T47D (cell line): ENCODE results near the gene GARRE1.
"Not testable (repeated sequence)": the region's sequence is repeated elsewhere in the genome, so short reads cannot be mapped to it uniquely, and the experiment has no call there.

ENCODE experiments used
- DNase-seq, 2 experiments: peaks; one replicate each; pipeline versions ENCODE4 v3.0.0 to v3.0.0-alpha.2; 2011 to 2012; ENCODE audit warnings: low read depth in 1 of 2, low spot score in 1 of 2
- JUND ChIP-seq: IDR thresholded peaks from 2 replicates; pipeline ENCODE4 v1.6.1; 2012; ENCODE audit warnings: low read depth
- in situ Hi-C: cut with HindIII; loops from 2 replicates; pipeline ENCODE4 v1.10.0; 2016; ENCODE audit warnings: low sequenced_read_pairs, low pct_unique_long_range_greater_than_20kb

GARRE1 gene

DNA sequence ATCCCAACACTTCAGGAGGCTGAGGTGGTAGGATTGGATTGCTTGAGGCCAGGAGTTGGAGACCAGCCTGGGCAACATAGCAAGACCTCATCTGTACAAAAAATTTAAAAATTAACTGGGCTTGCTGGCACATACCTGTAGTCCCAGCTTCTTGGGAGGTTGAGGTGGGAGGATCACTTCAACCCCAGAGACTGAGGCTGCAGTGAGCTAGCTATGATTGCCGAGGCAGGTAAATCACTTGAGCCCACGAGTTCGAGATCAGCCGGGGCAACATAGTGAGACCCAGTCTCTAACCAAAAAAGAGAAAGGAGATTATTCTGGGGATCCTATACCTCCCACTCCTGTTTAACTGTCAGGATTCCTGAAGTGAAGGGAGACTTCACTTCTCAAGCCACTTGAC is 16.4 kb upstream of the GARRE1 start:
- DNase-seq = no peak
- no peak for TF ChIP-seq JUND
- in situ Hi-C loops = no loop called here

DNA sequence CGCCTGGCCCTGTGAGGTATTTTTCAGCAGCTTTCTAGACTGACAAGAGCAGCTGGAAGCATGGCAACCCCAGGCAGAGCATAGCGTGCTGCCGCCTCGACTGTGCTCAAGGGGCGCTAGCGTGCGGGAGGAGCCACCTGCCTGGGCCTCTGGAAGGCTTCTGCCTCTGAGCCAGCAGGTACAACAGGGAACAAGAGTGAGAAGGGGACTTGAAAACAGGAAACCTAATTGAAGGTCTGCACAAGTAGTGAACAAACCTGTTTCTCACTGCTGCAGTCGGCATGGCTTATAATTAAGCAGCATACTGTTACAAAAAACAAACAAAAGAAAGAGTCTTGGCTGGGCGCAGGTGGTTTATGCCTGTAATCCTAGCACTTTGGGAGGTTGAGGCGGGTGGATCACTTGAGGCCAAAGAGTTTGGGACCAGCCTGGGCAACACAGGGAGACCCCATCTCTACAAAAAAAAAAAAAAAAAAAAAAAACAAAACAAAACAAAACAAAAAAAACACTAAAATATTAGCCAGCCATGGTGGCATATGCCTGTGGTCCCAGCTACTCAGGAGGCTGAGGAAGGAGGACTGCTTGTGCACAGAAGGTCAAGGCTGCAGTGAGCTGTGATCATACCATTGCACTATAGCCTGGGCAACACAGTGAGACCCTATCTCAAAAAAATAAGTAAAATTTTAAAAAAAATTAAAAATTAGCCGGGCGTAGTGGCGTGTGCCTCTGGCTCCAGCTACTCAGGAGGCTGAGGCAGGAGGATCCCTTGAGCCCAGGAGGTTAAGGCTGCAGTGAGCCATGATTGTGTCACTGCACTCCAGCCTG is 12.6 kb upstream of the GARRE1 start:
- no peak for TF ChIP-seq JUND
- in situ Hi-C loops = no loop called here
- peak in 1 of 2 experiments; percentile 78 for DNase-seq

DNA sequence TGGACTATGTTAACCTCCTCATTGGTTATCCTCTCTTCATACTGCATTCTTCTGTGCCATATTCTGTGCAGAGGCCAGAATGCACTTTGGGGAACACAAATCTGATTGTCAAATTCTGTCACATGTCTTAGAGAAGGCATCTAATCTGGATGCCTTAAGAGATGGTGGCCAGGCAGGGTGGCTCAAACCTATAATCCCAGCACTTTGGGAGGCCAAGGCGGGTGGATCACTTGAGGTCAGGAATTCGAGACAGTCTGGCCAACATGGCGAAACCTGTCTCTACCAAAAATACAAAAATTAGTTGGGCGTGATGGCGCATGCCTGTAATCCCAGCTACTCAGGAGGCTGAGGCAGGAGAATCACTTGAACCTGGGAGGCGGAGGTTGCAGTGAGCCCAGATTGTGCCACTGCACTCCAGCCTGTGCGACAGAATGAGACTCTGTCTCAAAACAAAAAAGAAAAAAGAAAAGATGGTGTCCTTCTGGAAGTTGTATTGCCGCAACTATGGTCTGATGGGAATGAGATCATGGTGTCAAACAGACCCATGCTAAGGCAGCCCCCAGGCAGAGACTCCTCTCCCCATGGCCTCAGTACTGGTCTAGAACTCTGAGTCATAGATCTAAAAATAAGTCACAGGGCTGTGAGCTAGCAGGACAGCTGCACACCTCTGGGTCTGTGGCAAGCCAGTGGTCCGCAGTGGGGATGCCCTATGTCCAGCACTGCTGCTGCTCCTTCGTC is 11.0 kb upstream of the GARRE1 start:
- DNase-seq, in situ Hi-C loops: not testable (repeated sequence)

DNA sequence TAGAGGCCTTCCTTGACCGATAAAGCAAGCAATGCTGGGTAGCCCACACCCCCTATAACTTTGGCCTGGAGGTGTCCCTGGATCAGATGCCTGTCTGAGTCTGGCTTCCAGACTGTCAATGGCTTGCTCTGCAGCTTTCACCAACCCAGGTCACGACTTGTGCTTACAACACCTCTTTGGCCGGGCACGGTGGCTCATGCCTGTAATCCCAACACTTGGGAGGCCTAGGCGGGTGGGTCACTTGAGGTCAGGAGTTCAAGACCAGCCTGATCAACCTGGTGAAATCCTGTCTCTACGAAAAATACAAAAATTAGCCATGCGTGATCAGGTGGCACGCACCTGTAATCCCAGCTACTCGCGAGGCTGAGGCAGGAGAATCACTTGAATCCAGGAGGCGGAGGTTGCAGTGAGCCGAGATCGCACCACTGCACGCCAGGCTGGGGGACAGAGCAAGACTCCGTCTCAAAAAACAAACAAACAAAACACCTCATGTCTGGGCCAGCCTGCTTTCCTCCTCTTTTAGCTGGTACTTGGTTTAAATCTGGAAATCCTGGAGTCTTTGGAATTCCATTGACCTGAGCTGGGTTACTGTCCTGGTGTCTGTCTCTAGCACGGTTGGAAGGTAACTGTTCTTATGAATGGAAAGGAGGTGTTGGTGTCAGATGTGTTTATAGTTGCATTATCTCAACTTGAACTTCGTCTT is 10.3 kb upstream of the GARRE1 start:
- no peak for TF ChIP-seq JUND
- in situ Hi-C loops = no loop called here
- DNase-seq = no peak

DNA sequence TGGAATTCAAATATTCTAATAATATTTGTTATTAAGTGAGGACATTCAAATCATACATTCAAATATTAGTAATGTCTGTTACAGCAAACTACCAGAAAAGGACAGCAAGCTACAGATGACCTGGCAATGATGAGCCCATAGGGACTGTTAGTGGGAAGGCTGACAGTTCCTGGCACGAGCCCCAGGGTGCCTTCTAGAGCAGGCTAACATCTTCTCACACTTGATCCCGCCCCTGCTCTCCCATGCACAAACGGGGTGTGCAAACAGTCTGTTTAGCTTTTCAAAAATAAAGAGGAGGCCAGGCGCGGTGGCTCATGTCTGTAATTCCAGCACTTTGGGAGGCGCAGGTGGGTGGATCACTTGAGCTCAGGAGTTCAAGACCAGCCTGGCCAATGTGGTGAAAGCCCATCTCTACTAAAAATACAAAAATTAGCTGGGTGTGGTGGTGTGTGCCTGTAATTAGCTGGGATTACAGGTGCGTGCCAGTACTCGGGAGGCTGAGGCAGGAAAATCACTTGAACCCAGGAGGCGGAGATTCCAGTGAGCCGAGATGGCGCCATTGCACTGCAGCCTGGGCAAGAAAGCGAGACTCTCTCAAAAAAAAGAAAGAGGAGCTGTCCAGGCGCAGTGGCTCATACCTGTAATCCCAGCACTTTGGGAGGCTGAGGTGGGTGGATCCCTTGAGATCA is 9.6 kb upstream of the GARRE1 start:
- in situ Hi-C loops = no loop called here

DNA sequence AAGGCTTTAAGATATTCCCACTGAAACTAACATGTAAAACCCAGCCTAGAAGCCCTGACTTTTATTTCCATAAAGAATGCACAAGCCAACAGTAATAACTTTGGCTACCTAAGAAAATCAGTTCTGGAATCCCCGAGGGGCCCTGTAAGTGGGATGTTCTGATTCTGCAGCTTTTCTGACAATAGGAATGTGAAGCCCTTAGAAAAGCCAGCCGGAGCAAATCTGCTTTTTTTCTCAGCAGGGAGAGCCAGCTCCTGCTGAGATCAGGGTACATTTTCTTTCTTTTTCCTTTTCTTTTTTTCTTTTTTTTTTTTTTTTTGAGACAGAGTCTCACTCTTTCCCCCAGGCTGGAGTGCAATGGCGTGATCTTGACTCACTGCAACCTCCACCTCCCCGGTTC is 8.0 kb upstream of the GARRE1 start:
- DNase-seq = no peak
- in situ Hi-C loops = no loop called here
- no peak for TF ChIP-seq JUND

More for the DNA sequence above, 9.6 kb upstream of the GARRE1 start:
- no peak for DNase-seq
- no peak for TF ChIP-seq JUND

DNA sequence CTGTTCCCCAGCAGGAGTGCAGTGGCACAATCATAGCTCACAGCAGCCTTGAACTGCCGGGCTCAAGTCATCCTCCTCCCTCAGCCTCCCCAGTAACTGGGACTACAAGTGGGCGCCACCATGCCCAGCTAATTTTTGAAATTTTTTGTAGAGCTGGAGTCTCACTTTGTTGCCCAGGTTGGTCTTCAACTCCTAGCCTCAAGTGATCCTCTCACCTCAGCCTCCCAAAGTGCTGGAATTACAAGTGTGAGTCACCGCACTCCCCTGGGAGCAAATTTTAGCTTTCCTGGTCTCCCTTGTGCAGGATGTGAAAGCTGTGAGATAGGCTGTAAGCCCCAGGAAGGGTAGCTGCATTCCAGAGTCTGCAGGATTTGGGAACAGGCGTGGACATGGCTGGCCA is 5.4 kb upstream of the GARRE1 start:
- DNase-seq = no peak
- TF ChIP-seq JUND = no peak
- in situ Hi-C loops = no loop called here

DNA sequence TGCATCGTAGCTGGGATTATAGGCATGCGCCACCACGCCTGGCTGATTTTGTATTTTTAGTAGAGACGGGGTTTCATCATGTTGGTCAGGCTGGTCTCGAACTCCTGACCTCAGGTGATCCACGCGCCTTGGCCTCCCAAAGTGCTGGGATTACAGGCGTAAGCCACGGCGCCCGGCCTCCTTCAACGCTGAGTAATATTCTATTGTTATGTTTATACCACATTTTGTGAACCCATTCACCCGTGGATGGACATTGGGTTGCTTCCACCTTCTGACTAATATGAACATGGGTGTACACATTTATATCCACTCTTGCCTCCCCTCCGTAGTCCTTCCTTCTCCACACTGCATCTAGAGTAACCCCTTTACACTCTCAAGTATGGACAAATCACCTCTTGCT is 1.2 kb upstream of the GARRE1 start:
- DNase-seq = not testable (repeated sequence)

DNA sequence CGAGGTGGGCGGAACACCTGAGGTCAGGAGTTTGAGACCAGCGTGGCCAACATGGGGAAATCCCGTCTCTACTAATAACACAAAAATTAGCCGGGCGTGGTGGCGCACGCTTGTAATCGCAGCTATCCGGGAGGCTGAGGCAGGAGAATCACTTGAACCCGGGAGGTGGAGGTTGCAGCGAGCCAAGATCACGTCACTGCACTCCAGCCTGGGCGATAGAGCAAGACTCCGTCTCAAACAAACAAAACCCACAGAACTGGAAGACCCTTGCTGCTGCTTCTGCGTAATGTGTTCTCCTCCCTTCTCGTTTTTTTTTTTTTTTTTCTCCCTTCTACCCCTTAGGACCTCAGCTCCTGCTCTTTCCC is 691 bp upstream of the GARRE1 start:
- in situ Hi-C loops, DNase-seq: not testable (repeated sequence)

More for the DNA sequence above, 1.2 kb upstream of the GARRE1 start:
- in situ Hi-C loops = not testable (repeated sequence)

DNA sequence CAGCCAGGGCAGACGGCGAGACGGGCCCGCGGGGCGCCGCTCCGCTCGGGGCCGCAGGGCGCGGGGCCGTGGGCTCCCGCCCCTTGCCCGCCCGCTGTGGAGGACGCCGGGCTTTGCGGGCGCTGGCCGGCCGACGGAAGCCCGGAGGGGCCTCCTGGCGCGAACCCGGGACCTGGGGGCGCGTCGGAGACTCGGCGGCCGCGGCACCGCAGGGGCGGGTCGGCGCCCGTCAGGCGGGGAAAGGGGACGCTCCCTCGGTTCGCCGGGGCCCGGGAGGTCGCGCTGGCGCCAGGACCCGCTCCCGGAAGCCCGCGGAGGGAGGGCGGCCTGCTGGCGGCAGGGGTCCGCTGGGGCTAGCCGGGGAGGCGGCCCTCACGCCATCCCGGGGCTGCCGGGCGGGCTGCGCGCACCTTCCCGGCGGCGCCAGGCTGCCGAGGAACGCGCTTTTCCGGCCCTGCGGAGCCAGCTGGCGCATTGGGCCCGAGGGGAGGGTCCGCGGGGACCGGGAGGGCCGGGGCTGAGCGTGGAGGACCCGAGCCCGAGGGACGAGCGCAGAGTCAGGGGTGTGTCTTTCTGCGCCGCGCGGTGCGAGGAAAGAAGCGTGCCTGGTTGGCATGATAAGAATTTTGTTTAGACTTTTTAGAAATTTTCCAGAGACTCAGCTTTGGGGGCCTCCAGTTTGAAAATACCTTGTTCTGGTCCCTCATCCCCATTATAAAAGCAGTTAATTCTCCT is 511 bp downstream of the GARRE1 start:
- no peak for DNase-seq
- in situ Hi-C loops = no loop called here
- no peak for TF ChIP-seq JUND

DNA sequence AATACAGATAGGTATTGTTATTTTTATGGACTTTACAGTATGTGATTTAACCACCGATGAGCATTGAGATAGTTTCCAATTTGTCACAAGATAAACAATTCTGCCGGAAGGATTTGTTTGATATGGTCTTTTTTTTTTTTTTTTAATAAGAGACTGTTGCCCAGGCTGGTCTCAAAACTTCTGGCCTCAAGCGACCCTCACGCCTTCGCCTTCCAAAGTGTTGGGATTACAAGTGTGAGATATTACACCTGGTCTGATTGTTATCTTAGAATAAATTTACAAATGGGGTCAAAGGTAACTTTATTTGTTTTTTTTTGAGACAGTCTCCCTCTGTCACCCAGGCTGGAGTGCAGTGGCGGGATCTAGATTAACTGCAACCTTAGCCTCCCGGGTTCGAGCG is 1.2 kb downstream of the GARRE1 start:
- no peak for DNase-seq
- TF ChIP-seq JUND = no peak
- in situ Hi-C loops = no loop called here
